Sigmoid colon (tissue), 3 donors: ENCODE results near the gene CEP95.

Experiments
- POLR2A ChIP-seq, 2 donors: fragments of 450-650 bp; IDR thresholded peaks; one replicate each; pipeline ENCODE4 v1.6.1; 2016; ENCODE audit warnings: antibody characterized with exemption in 2 of 2, mild to moderate bottlenecking in 2 of 2, moderate library complexity in 2 of 2
- TF ChIP-seq, protein P1 (sequence below), 4 experiments: fragments of 450-650 bp in 3 of 4; fragments of 200-600 bp in 1 of 4; IDR thresholded peaks; one replicate each; pipeline ENCODE4 v1.5.1; 2016 to 2019; ENCODE audit warnings: antibody characterized with exemption in 4 of 4, mild to moderate bottlenecking in 3 of 4, moderate library complexity in 2 of 4

DNA sequence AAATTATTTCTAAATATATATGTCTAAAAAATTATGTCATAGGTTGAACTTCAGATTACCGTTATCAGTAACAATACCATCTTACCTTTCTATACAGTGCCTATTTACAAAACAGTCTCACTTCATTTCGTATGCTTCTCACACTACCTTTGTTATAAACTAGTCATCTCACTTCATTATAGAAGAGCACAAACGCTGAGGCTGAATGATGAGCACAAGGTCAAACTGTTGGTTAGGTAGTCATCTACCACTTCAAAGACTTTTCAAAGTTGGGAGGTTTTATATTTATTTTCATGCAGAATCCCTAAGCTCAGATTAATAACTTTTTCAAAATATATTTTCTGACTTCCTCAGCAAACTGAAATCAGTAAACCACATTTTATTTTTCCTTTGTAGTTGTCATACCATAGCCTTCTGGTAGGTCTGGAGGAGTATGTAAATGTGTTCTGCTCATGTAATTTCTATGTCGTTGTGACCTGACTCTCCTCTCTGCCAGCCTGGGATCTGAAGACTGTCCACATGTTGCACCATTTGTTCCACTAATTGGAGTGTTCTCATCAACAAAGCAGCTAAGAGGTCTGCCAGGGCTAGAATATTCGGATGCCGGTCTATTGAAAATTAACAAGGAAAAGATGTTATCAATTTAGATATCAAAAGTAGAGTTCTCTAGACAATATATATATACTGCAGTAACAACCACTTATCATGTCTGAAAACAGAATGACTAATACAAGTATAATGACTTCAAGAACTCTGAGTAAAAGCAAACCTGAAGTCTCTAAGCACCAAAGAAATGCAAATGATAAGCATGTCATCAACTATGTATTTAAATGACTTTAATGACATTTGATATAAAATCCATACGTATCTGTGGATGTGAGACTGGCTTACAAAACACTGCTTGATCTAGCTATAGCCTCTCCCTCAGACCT, 73.9 kb downstream of the CEP95 start:
- no peak for TF ChIP-seq POLR2A (IDR thresholded peaks at IDR 0.05)
- TF ChIP-seq, protein P1, sequence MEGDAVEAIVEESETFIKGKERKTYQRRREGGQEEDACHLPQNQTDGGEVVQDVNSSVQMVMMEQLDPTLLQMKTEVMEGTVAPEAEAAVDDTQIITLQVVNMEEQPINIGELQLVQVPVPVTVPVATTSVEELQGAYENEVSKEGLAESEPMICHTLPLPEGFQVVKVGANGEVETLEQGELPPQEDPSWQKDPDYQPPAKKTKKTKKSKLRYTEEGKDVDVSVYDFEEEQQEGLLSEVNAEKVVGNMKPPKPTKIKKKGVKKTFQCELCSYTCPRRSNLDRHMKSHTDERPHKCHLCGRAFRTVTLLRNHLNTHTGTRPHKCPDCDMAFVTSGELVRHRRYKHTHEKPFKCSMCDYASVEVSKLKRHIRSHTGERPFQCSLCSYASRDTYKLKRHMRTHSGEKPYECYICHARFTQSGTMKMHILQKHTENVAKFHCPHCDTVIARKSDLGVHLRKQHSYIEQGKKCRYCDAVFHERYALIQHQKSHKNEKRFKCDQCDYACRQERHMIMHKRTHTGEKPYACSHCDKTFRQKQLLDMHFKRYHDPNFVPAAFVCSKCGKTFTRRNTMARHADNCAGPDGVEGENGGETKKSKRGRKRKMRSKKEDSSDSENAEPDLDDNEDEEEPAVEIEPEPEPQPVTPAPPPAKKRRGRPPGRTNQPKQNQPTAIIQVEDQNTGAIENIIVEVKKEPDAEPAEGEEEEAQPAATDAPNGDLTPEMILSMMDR (IDR thresholded peaks at IDR 0.05) = no peak
